Hepatocyte (in vitro differentiated cells): ENCODE data around the gene TMCC3. TPM values are rescaled to one million over a fixed set of nuclear protein-coding genes. Genes with fewer than 3 reads are reported as not detected.
A peak's percentile ranks its signal among the peaks of the same experiment; 100 is the strongest.
"Not testable (repeated sequence)": the region's sequence is repeated elsewhere in the genome, so short reads cannot be mapped to it uniquely, and the experiment has no call there.

Experiments used
- DNase-seq: peaks from one replicate; pipeline ENCODE4 v3.0.0-alpha.2; 2016; ENCODE audit warnings: low spot score
- H2AFZ ChIP-seq: fragments of 200-600 bp; sonication (generic); 2 replicates; pipeline ENCODE4 v1.6.0; 2016; ENCODE audit warnings: antibody characterized with exemption, mild to moderate bottlenecking
- H3K27ac ChIP-seq: fragments of 200-600 bp; sonication (generic); 2 replicates; pipeline ENCODE4 v1.5.1; 2016; ENCODE audit warnings: mild to moderate bottlenecking
- H3K27me3 ChIP-seq: fragments of 200-600 bp; sonication (generic); 2 replicates; pipeline ENCODE4 v1.6.1; 2016
- H3K36me3 ChIP-seq: fragments of 200-600 bp; sonication (generic); replicated peaks from 2 replicates; pipeline ENCODE4 v1.5.1; 2016; ENCODE audit warnings: low read depth; ENCODE audit not compliant: insufficient read depth
- H3K4me1 ChIP-seq: fragments of 200-600 bp; sonication (generic); 2 replicates; pipeline ENCODE4 v1.5.1; 2016; ENCODE audit warnings: mild to moderate bottlenecking, moderate library complexity; ENCODE audit not compliant: insufficient read depth
- H3K4me2 ChIP-seq: fragments of 200-600 bp; sonication (generic); 2 replicates; pipeline ENCODE4 v1.6.0; 2016
- H3K4me3 ChIP-seq: fragments of 200-600 bp; sonication (generic); 2 replicates; pipeline ENCODE4 v1.5.1; 2016; ENCODE audit warnings: mild to moderate bottlenecking
- H3K79me2 ChIP-seq: fragments of 200-600 bp; sonication (generic); 2 replicates; pipeline ENCODE4 v1.6.0; 2017; ENCODE audit warnings: mild to moderate bottlenecking
- H3K9me2 ChIP-seq: fragments of 200-600 bp; sonication (generic); replicated peaks from 2 replicates; pipeline ENCODE4 v1.6.0; 2017; ENCODE audit warnings: mild to moderate bottlenecking; ENCODE audit not compliant: insufficient read depth
- H3K9me3 ChIP-seq: fragments of 200-600 bp; sonication (generic); 2 replicates; pipeline ENCODE4 v1.5.1; 2016; ENCODE audit warnings: low read depth, mild to moderate bottlenecking
- H4K20me1 ChIP-seq: fragments of 200-600 bp; sonication (generic); 2 replicates; pipeline ENCODE4 v1.6.0; 2016; ENCODE audit warnings: mild to moderate bottlenecking; ENCODE audit not compliant: insufficient read depth, poor library complexity, severe bottlenecking
- CTCF ChIP-seq: fragments of 200-600 bp; sonication (generic); IDR thresholded peaks from 2 replicates; pipeline ENCODE4 v1.5.1; 2016; ENCODE audit warnings: antibody characterized with exemption, mild to moderate bottlenecking; ENCODE audit not compliant: poor library complexity
- EZH2 ChIP-seq: fragments of 200-600 bp; sonication (generic); IDR thresholded peaks from 2 replicates; pipeline ENCODE4 v1.6.1; 2016; ENCODE audit warnings: antibody characterized with exemption, mild to moderate bottlenecking, borderline replicate concordance
- EZH2phosphoT487 ChIP-seq: fragments of 200-600 bp; sonication (generic); IDR thresholded peaks from one replicate; pipeline ENCODE4 v1.6.1; 2018; ENCODE audit warnings: antibody characterized with exemption, mild to moderate bottlenecking, low read depth, moderate library complexity; ENCODE audit not compliant: unreplicated experiment, severe bottlenecking
- WGBS: methylation state at CpG from one replicate; pipeline ENCODE4 v1.1.6; 2016; ENCODE audit warnings: low lambda C conversion rate; ENCODE audit errors: missing lambda C conversion rate; 5-methylcytosine and 5-hydroxymethylcytosine counted together
- polyA plus RNA-seq: library from polyadenylated mRNA; unstranded; fragments of >200 nt; fragmentation: Nextera tagmentation; extraction: Ambion mirVana; gene quantifications from 2 replicates; pipeline ENCODE4 v1.2.1, GENCODE V29; 2016
- total RNA-seq: library from RNA; depleted of rRNA; stranded (reverse); fragments of >200 nt; gene quantifications from 2 replicates; pipeline ENCODE4 v1.2.3, GENCODE V29; 2014

The TMCC3 gene
- total and polyA plus RNA-seq, 2 experiments from 2014 or later: 4.0 to 7.8 TPM

- peak overlapping the region; percentile 68 for H3K4me2 ChIP-seq
- H3K27ac ChIP-seq: peak overlapping the region; percentile 87
Measured at GRCh38 chr12:94615260-94616181, 34.8 kb downstream of the TMCC3 start.

GRCh38 chr12:94614288-94614721 lies 36.1 kb downstream of the TMCC3 start:
- Histone ChIP-seq H3K9me3 (no peaks in the 10 kb centered on the region), H3K36me3 (no peaks in the 10 kb centered on the region), H3K4me3 (no peak overlapping the region), H3K27ac (peak overlapping the region; percentile 87), H2AFZ (no peak overlapping the region), H4K20me1 (no peaks in the 10 kb centered on the region), H3K79me2 (peaks cover 10% of the 10 kb centered on the region), H3K27me3 (no peaks in the 10 kb centered on the region), H3K4me2 (peak overlapping the region; percentile 68), H3K9me2 (no peaks in the 10 kb centered on the region), H3K4me1 (peaks cover 32% of the 10 kb centered on the region)
- DNase-seq: no peak
- TF ChIP-seq EZH2phosphoT487: no peak
- no peak for TF ChIP-seq EZH2
- no peak for TF ChIP-seq CTCF
- 34% methylated on average over 3 of the region's 3 CpGs for WGBS

More at GRCh38 chr12:94615260-94616181, 34.8 kb downstream of the TMCC3 start:
- H3K4me3 ChIP-seq: no peak overlapping the region
- no peaks in the 10 kb centered on the region for H3K9me2 ChIP-seq
- no peaks in the 10 kb centered on the region for H3K36me3 ChIP-seq
- peaks cover 36% of the 10 kb centered on the region for H3K4me1 ChIP-seq
- DNase-seq: peak; percentile 78
- H2AFZ ChIP-seq: peak overlapping the region; percentile 9
- TF ChIP-seq EZH2phosphoT487 (no peak), CTCF (no peak), EZH2 (no peak)
- no peaks in the 10 kb centered on the region for H3K27me3 ChIP-seq
- H3K79me2 ChIP-seq: peaks cover 10% of the 10 kb centered on the region
- H4K20me1 ChIP-seq: no peaks in the 10 kb centered on the region
- WGBS: 30% methylated on average over 14 of the region's 14 CpGs
- H3K9me3 ChIP-seq: no peaks in the 10 kb centered on the region

- WGBS: 49% methylated on average over 5 of the region's 5 CpGs
- DNase-seq: no peak
Measured at GRCh38 chr12:94609917-94610443, 40.4 kb downstream of the TMCC3 start.

GRCh38 chr12:94606810-94607209 lies 43.5 kb downstream of the TMCC3 start:
- not testable (repeated sequence) for H3K27me3 ChIP-seq, H3K36me3 ChIP-seq, H3K4me3 ChIP-seq, H2AFZ ChIP-seq, H3K9me2 ChIP-seq, H3K9me3 ChIP-seq, H3K4me2 ChIP-seq, H3K27ac ChIP-seq, H3K79me2 ChIP-seq, H3K4me1 ChIP-seq, DNase-seq, H4K20me1 ChIP-seq
- WGBS: 70% methylated on average over 6 of the region's 6 CpGs

More at GRCh38 chr12:94609917-94610443, 40.4 kb downstream of the TMCC3 start:
- no peaks in the 10 kb centered on the region for H3K27me3 ChIP-seq
- TF ChIP-seq EZH2phosphoT487: no peak
- no peak for TF ChIP-seq CTCF
- TF ChIP-seq EZH2: no peak
- H3K9me2 ChIP-seq: no peaks in the 10 kb centered on the region
- H3K4me3 ChIP-seq: no peak overlapping the region
- H2AFZ ChIP-seq: no peak overlapping the region
- no peaks in the 10 kb centered on the region for H3K9me3 ChIP-seq
- H3K4me2 ChIP-seq: no peak overlapping the region
- H3K4me1 ChIP-seq: peaks cover 11% of the 10 kb centered on the region
- H3K27ac ChIP-seq: no peak overlapping the region
- no peaks in the 10 kb centered on the region for H4K20me1 ChIP-seq
- H3K79me2 ChIP-seq: peaks cover 6% of the 10 kb centered on the region
- H3K36me3 ChIP-seq: no peaks in the 10 kb centered on the region
